Panc1 (cell line): ENCODE results near the gene SNIP1. TPM values are rescaled to one million over a fixed set of nuclear protein-coding genes. Genes with fewer than 3 reads are reported as not detected.

ENCODE experiments used
- ATAC-seq: fragments of 200-7000 bp; cut with Tn5 transposase; 2 replicates; pipeline ENCODE4 v1.9.1; 2020; ENCODE audit warnings: mild to moderate bottlenecking, moderate library complexity
- BruUV-seq: library from RNA; stranded (reverse); fragments of 400-500 nt; replicated peaks from 2 replicates; lab custom pipeline; 2021; lab: Mats Ljungman, UMichigan
- CTCF ChIA-PET: fragments of 300-600 bp; sonication (Branson Sonifier 250); formaldehyde crosslinking; loops from one replicate; lab custom pipeline; 2022; ENCODE audit warnings: antibody characterized with exemption; lab: Charles Lee
- POLR2A ChIA-PET: fragments of 300-600 bp; sonication (Branson Sonifier 250); formaldehyde crosslinking; loops from one replicate; lab custom pipeline; 2022; ENCODE audit warnings: antibody characterized with exemption; lab: Charles Lee
- DNase-seq: peaks from one replicate; pipeline ENCODE4 v3.0.0-alpha.2; 2010; ENCODE audit warnings: low read depth, low spot score
- H3K27ac ChIP-seq: 2 replicates; pipeline ENCODE4 v1.5.1; 2011; ENCODE audit warnings: mild to moderate bottlenecking, low read length, inconsistent platforms
- H3K27me3 ChIP-seq: fragments of 200-500 bp; sonication (Bioruptor generic); 2 replicates; pipeline ENCODE4 v1.6.0; 2014; ENCODE audit warnings: low read length, inconsistent platforms; ENCODE audit not compliant: control insufficient read depth, insufficient read depth
- H3K36me3 ChIP-seq: fragments of 200-500 bp; sonication (Bioruptor generic); 2 replicates; pipeline ENCODE4 v1.5.1; 2014; ENCODE audit warnings: inconsistent platforms, mild to moderate bottlenecking, low read length, moderate library complexity; ENCODE audit not compliant: control insufficient read depth, insufficient read depth
- H3K4me1 ChIP-seq: 2 replicates; pipeline ENCODE4 v1.5.1; 2011; ENCODE audit warnings: inconsistent platforms, mild to moderate bottlenecking, low read length, moderate library complexity; ENCODE audit not compliant: control insufficient read depth, insufficient read depth
- H3K4me3 ChIP-seq, 2 experiments: 2 replicates each; pipeline ENCODE4 v1.5.1; 2011 to 2012; ENCODE audit warnings: low read depth in 2 of 2, low read length in 2 of 2, mild to moderate bottlenecking in 2 of 2, inconsistent platforms in 1 of 2, moderate library complexity in 1 of 2
- H3K9me3 ChIP-seq: fragments of 200-500 bp; sonication (Bioruptor generic); 2 replicates; pipeline ENCODE4 v1.5.1; 2014; ENCODE audit warnings: low read depth, mild to moderate bottlenecking, inconsistent platforms, low read length, moderate library complexity; ENCODE audit not compliant: control insufficient read depth, insufficient read depth
- POLR2AphosphoS5 ChIP-seq: IDR thresholded peaks from 2 replicates; pipeline ENCODE4 v1.6.1; 2012; ENCODE audit warnings: mild to moderate bottlenecking, low read depth, low read length, moderate library complexity
- SIN3A ChIP-seq: IDR thresholded peaks from 2 replicates; pipeline ENCODE4 v1.6.1; 2012; ENCODE audit warnings: low read depth, mild to moderate bottlenecking, low read length, moderate library complexity, borderline replicate concordance; ENCODE audit not compliant: insufficient read depth
- TCF7L2 ChIP-seq: IDR thresholded peaks from 2 replicates; pipeline ENCODE4 v1.6.1; 2011; ENCODE audit warnings: mild to moderate bottlenecking, low read depth, low read length, inconsistent platforms
- in situ Hi-C: cut with HindIII; loops from 2 replicates; pipeline ENCODE4 v1.10.0; 2016; ENCODE audit warnings: low sequenced_read_pairs, low pct_unique_long_range_greater_than_20kb
- intact Hi-C: fragments of 100-400 bp; cut with micrococcal nuclease; formaldehyde crosslinking; loops from one replicate; pipeline ENCODE4 v1.10.0; 2022; ENCODE audit not compliant: unreplicated experiment
- total RNA-seq: library from RNA; stranded (reverse); gene quantifications from one replicate; pipeline ENCODE4 v1.2.1, GENCODE V29; 2021; ENCODE audit not compliant: unreplicated experiment
- TF ChIP-seq, protein P1 (sequence below): fragments of 450-650 bp; IDR thresholded peaks from 2 replicates; pipeline ENCODE4 v1.5.1; 2017; ENCODE audit warnings: mild to moderate bottlenecking
- TF ChIP-seq, protein P2 (sequence below), 2 experiments: IDR thresholded peaks; 2 replicates each; pipeline ENCODE4 v1.6.1; 2011 to 2012; ENCODE audit warnings: low read depth in 2 of 2, control low read depth in 1 of 2, low read length in 1 of 2, mild to moderate bottlenecking in 1 of 2, moderate library complexity in 1 of 2; ENCODE audit not compliant: insufficient read depth in 1 of 2

SNIP1 gene
- total RNA-seq, 1 experiment from 2014 or later: 21.4 TPM

DNA sequence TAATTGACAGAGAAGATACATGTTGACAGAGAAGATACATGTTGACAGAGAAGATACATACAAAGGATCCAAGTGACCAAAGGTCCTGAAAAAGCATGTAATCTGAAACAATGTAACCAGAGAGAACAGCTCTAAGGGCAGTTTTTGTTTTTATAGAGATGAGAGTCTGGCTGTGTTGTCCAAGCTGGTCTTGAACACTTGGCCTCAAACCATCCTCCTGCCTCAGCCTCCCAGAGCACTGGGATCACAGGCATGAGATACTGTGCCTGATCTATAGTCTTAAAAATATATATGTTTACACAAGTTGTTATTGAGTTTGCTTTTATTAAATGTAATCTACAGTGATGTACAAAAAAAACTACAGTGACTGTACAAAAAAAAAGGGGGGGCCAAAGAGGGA lies 52.0 kb downstream of the SNIP1 start:
- no TSS peak for BruUV-seq
- Histone ChIP-seq H3K36me3 (no peaks in the 10 kb centered on the region), H3K27ac (no peak overlapping the region), H3K4me3 (no peak overlapping the region), H3K4me1 (peaks cover 13% of the 10 kb centered on the region; the same call in 1 of the 2 replicates), H3K9me3 (no peaks in the 10 kb centered on the region), H3K27me3 (no peaks in the 10 kb centered on the region)
- ChIA-PET POLR2A (interaction anchor here (0.6 kb wide), 1 partner anchor 14 kb away, joined by 3 read pairs; no protein-coding TSS in a partner anchor), CTCF (no interaction called here)
- intact Hi-C loops: no loop called here
- DNase-seq (no peak), ATAC-seq (no peak)
- in situ Hi-C loops: no loop called here
- no peak for TF ChIP-seq POLR2AphosphoS5
- TF ChIP-seq, protein P1, sequence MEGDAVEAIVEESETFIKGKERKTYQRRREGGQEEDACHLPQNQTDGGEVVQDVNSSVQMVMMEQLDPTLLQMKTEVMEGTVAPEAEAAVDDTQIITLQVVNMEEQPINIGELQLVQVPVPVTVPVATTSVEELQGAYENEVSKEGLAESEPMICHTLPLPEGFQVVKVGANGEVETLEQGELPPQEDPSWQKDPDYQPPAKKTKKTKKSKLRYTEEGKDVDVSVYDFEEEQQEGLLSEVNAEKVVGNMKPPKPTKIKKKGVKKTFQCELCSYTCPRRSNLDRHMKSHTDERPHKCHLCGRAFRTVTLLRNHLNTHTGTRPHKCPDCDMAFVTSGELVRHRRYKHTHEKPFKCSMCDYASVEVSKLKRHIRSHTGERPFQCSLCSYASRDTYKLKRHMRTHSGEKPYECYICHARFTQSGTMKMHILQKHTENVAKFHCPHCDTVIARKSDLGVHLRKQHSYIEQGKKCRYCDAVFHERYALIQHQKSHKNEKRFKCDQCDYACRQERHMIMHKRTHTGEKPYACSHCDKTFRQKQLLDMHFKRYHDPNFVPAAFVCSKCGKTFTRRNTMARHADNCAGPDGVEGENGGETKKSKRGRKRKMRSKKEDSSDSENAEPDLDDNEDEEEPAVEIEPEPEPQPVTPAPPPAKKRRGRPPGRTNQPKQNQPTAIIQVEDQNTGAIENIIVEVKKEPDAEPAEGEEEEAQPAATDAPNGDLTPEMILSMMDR: no peak
- TF ChIP-seq, protein P2, sequence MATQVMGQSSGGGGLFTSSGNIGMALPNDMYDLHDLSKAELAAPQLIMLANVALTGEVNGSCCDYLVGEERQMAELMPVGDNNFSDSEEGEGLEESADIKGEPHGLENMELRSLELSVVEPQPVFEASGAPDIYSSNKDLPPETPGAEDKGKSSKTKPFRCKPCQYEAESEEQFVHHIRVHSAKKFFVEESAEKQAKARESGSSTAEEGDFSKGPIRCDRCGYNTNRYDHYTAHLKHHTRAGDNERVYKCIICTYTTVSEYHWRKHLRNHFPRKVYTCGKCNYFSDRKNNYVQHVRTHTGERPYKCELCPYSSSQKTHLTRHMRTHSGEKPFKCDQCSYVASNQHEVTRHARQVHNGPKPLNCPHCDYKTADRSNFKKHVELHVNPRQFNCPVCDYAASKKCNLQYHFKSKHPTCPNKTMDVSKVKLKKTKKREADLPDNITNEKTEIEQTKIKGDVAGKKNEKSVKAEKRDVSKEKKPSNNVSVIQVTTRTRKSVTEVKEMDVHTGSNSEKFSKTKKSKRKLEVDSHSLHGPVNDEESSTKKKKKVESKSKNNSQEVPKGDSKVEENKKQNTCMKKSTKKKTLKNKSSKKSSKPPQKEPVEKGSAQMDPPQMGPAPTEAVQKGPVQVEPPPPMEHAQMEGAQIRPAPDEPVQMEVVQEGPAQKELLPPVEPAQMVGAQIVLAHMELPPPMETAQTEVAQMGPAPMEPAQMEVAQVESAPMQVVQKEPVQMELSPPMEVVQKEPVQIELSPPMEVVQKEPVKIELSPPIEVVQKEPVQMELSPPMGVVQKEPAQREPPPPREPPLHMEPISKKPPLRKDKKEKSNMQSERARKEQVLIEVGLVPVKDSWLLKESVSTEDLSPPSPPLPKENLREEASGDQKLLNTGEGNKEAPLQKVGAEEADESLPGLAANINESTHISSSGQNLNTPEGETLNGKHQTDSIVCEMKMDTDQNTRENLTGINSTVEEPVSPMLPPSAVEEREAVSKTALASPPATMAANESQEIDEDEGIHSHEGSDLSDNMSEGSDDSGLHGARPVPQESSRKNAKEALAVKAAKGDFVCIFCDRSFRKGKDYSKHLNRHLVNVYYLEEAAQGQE (IDR thresholded peaks at IDR 0.05; ENCODE audit: insufficient read depth in 1 of 2, low read depth in 2 of 2, low read length in 1 of 2): no peak

DNA sequence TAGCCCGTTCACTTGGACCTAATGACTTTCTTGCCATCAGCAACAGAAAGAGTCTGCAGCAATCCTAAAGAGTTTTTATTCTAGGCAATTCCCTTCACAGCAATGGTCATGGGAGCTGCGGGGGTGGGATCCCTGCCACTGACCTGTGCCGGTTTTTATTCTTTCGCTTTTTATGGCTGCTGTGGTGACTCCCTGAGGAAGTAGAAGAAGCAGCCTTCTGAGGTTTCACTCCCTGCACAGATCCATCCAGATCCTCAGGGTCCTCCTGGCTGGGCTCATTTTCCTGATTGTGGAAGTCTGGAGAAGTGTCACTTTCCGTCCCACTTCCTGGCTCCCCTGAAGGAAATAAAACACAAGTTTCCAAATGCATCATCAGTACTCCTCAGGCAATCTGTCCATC lies 52.4 kb downstream of the SNIP1 start:
- POLR2A ChIA-PET: no interaction called here

More for the DNA sequence above, 52.4 kb downstream of the SNIP1 start:
- H3K36me3 ChIP-seq: no peaks in the 10 kb centered on the region
- BruUV-seq: no TSS peak
- ATAC-seq (no peak), DNase-seq (no peak)
- H3K27me3 ChIP-seq: no peaks in the 10 kb centered on the region
- H3K4me3 ChIP-seq: no peak overlapping the region
- TF ChIP-seq POLR2AphosphoS5: no peak
- TF ChIP-seq, protein P2 (IDR thresholded peaks at IDR 0.05; ENCODE audit: insufficient read depth in 1 of 2, low read depth in 2 of 2, low read length in 1 of 2): no peak
- TF ChIP-seq, protein P1: no peak
- no peak for TF ChIP-seq SIN3A
- no peak for TF ChIP-seq TCF7L2
- intact Hi-C loops (no loop called here), in situ Hi-C loops (no loop called here)
- no peaks in the 10 kb centered on the region for H3K9me3 ChIP-seq
- CTCF ChIA-PET: no interaction called here
- H3K4me1 ChIP-seq: peaks cover 14% of the 10 kb centered on the region; the same call in 1 of the 2 replicates
- H3K27ac ChIP-seq: no peak overlapping the region
